H9 (cell line): ENCODE results near the gene ZSWIM8. TPM values are rescaled to one million over a fixed set of nuclear protein-coding genes. Genes with fewer than 3 reads are reported as not detected.

Experiments
- DNase-seq: peaks from one replicate; pipeline ENCODE4 v3.0.0-alpha.2; 2017
- H2AFZ ChIP-seq: one replicate; pipeline ENCODE4 v1.6.1; 2013; ENCODE audit warnings: mild to moderate bottlenecking, low read length, control low read depth, moderate library complexity
- H2AK5ac ChIP-seq: 2 replicates; pipeline ENCODE4 v1.6.1; 2013; ENCODE audit warnings: low read length, control low read depth, mixed read lengths; ENCODE audit not compliant: insufficient read length
- H2BK120ac ChIP-seq: one replicate; pipeline ENCODE4 v1.6.1; 2013; ENCODE audit warnings: low read depth, mild to moderate bottlenecking, low read length, control low read depth, inconsistent platforms; ENCODE audit not compliant: poor library complexity, severe bottlenecking
- H2BK12ac ChIP-seq: 2 replicates; pipeline ENCODE4 v1.6.1; 2013; ENCODE audit warnings: low read length, control low read depth, mixed read lengths, low read depth; ENCODE audit not compliant: insufficient read length
- H2BK15ac ChIP-seq: 2 replicates; pipeline ENCODE4 v1.6.1; 2013; ENCODE audit warnings: low read depth, low read length, control low read depth
- H2BK20ac ChIP-seq: one replicate; pipeline ENCODE4 v1.6.1; 2013; ENCODE audit warnings: low read depth, mild to moderate bottlenecking, low read length, control low read depth, inconsistent platforms; ENCODE audit not compliant: poor library complexity, severe bottlenecking
- H2BK5ac ChIP-seq: 2 replicates; pipeline ENCODE4 v1.6.1; 2013; ENCODE audit warnings: low read length, control low read depth, mixed read lengths; ENCODE audit not compliant: insufficient read length
- H3K14ac ChIP-seq: 2 replicates; pipeline ENCODE4 v1.6.1; 2013; ENCODE audit warnings: low read length, control low read depth; ENCODE audit not compliant: insufficient read depth
- H3K18ac ChIP-seq: 2 replicates; pipeline ENCODE4 v1.6.1; 2013; ENCODE audit warnings: low read depth, mild to moderate bottlenecking, mixed read lengths, low read length, control low read depth; ENCODE audit not compliant: insufficient read length
- H3K23ac ChIP-seq: 2 replicates; pipeline ENCODE4 v1.6.1; 2013; ENCODE audit warnings: low read length, control low read depth, mixed read lengths, low read depth; ENCODE audit not compliant: insufficient read length
- H3K23me2 ChIP-seq: 2 replicates; pipeline ENCODE4 v1.6.1; 2013; ENCODE audit warnings: low read depth, mild to moderate bottlenecking, mixed read lengths, low read length, control low read depth; ENCODE audit not compliant: insufficient read length, poor library complexity, severe bottlenecking
- H3K27ac ChIP-seq: 2 replicates; pipeline ENCODE4 v1.5.1; 2013; ENCODE audit warnings: low read length, control low read depth, mixed read lengths, low read depth; ENCODE audit not compliant: insufficient read length
- H3K27me3 ChIP-seq: 2 replicates; pipeline ENCODE4 v1.6.1; 2013; ENCODE audit warnings: low read length, control low read depth, inconsistent platforms; ENCODE audit not compliant: insufficient read depth
- H3K4ac ChIP-seq: 2 replicates; pipeline ENCODE4 v1.6.1; 2013; ENCODE audit warnings: low read depth, mild to moderate bottlenecking, control low read depth, inconsistent platforms, low read length, moderate library complexity
- H3K4me1 ChIP-seq: 2 replicates; pipeline ENCODE4 v1.6.1; 2013; ENCODE audit warnings: low read length, control low read depth, inconsistent platforms; ENCODE audit not compliant: insufficient read depth
- H3K4me2 ChIP-seq: 2 replicates; pipeline ENCODE4 v1.6.1; 2013; ENCODE audit warnings: low read length, control low read depth, mixed read lengths; ENCODE audit not compliant: insufficient read length, insufficient read depth
- H3K56ac ChIP-seq: 2 replicates; pipeline ENCODE4 v1.6.1; 2013; ENCODE audit warnings: low read depth, mild to moderate bottlenecking, mixed read lengths, low read length, control low read depth; ENCODE audit not compliant: insufficient read length
- H3K79me1 ChIP-seq: 2 replicates; pipeline ENCODE4 v1.6.1; 2013; ENCODE audit warnings: low read depth, mild to moderate bottlenecking, moderate library complexity, low read length, control low read depth, inconsistent platforms; ENCODE audit not compliant: insufficient read depth, poor library complexity, severe bottlenecking
- H3K79me2 ChIP-seq: 2 replicates; pipeline ENCODE4 v1.6.1; 2013; ENCODE audit warnings: low read length, control low read depth, inconsistent platforms; ENCODE audit not compliant: insufficient read depth
- H3K9ac ChIP-seq: 2 replicates; pipeline ENCODE4 v1.6.1; 2013; ENCODE audit warnings: low read length, control low read depth, mixed read lengths; ENCODE audit not compliant: insufficient read length; ENCODE audit errors: extremely low read depth
- H3K9me3 ChIP-seq: one replicate; pipeline ENCODE4 v1.6.1; 2013; ENCODE audit warnings: low read depth, low read length, inconsistent platforms; ENCODE audit not compliant: control insufficient read depth
- H3T11ph ChIP-seq: one replicate; pipeline ENCODE4 v1.6.1; 2013; ENCODE audit warnings: mild to moderate bottlenecking, low read length, control low read depth, inconsistent platforms
- H4K20me1 ChIP-seq: one replicate; pipeline ENCODE4 v1.6.1; 2013; ENCODE audit not compliant: control insufficient read depth, insufficient read length, insufficient read depth
- H4K5ac ChIP-seq: 2 replicates; pipeline ENCODE4 v1.6.1; 2013; ENCODE audit warnings: low read depth, mild to moderate bottlenecking, mixed read lengths, low read length, control low read depth; ENCODE audit not compliant: insufficient read length
- H4K8ac ChIP-seq: replicated peaks from 2 replicates; pipeline ENCODE4 v1.6.1; 2013; ENCODE audit warnings: low read length, control low read depth, mixed read lengths, low read depth; ENCODE audit not compliant: insufficient read length
- H4K91ac ChIP-seq: 2 replicates; pipeline ENCODE4 v1.6.1; 2013; ENCODE audit warnings: low read depth, mild to moderate bottlenecking, moderate library complexity, mixed read lengths, low read length, control low read depth; ENCODE audit not compliant: insufficient read length
- H3K27ac Mint-ChIP-seq, 3 experiments: 2 replicates in 2 of 3; 3 replicates in 1 of 3; pipeline ENCODE4 v1.8.0; 2020 to 2021; ENCODE audit warnings: mixed read lengths in 3 of 3, mild to moderate bottlenecking in 1 of 3, moderate library complexity in 1 of 3
- H3K27me3 Mint-ChIP-seq: 2 replicates; pipeline ENCODE4 v1.8.0; 2021; ENCODE audit warnings: low read depth, mild to moderate bottlenecking, moderate library complexity, mixed read lengths
- H3K36me3 Mint-ChIP-seq, 3 experiments: 2 replicates in 2 of 3; 3 replicates in 1 of 3; pipeline ENCODE4 v1.8.0; 2020 to 2021; ENCODE audit warnings: low read depth in 3 of 3, mixed read lengths in 3 of 3; ENCODE audit not compliant: insufficient read depth in 1 of 3
- H3K4me1 Mint-ChIP-seq, 2 experiments: 2 replicates each; pipeline ENCODE4 v1.8.0; 2020; ENCODE audit warnings: mixed read lengths in 2 of 2
- H3K4me3 Mint-ChIP-seq, 2 experiments: 2 replicates in 1 of 2; 3 replicates in 1 of 2; pipeline ENCODE4 v1.8.0; 2020 to 2021; ENCODE audit warnings: mild to moderate bottlenecking in 2 of 2, mixed read lengths in 2 of 2, moderate library complexity in 1 of 2
- H3K9me3 Mint-ChIP-seq, 2 experiments: 2 replicates in 1 of 2; 3 replicates in 1 of 2; pipeline ENCODE4 v1.8.0; 2020; ENCODE audit warnings: mild to moderate bottlenecking in 2 of 2, mixed read lengths in 2 of 2, moderate library complexity in 1 of 2
- WGBS: extraction: QIAGEN DNeasy Blood & Tissue Kit; methylation state at CpG from one replicate; pipeline ENCODE4 v1.1.7; 2013; ENCODE audit warnings: missing lambda C conversion rate, low lambda C conversion rate, mixed read lengths; ENCODE audit not compliant: insufficient read length; ENCODE audit errors: extremely low coverage; 5-methylcytosine and 5-hydroxymethylcytosine counted together
- total RNA-seq: library from RNA; stranded (reverse); gene quantifications from 2 replicates; pipeline ENCODE4 v1.2.1, GENCODE V29; 2021
- TF ChIP-seq, protein P1 (sequence below): fragments of 200-600 bp; sonication (generic); conservative IDR thresholded peaks from 3 replicates; pipeline ENCODE4 v1.8.0; 2021; ENCODE audit warnings: antibody characterized with exemption, mild to moderate bottlenecking

The ZSWIM8 gene
- total RNA-seq, 1 experiment from 2014 or later, result 41.0 TPM

DNA sequence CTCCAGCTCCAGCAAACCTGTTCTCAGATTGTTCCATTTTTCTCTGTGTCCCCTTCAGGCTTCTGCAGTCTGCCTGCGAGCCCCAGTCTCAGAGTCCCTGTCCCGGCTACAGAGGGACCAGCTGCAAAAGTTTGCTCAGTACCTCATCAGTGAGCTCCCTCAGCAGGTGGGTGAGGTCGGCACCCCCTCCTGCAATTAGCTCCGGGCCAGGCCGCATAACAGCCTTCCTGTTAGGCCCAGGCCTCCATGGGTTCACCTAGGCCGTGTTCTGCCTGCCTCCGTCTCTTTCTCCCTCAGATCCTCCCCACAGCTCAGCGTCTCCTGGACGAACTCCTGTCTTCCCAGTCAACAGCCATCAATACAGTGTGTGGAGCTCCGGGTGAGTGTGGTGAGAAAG, 4.3 kb downstream of the ZSWIM8 start:
- Mint-ChIP-seq H3K4me1 (peaks cover 12% of the 10 kb centered on the region in 2 experiments), H3K27me3 (no peaks in the 10 kb centered on the region), H3K4me3 (no peak overlapping the region), H3K9me3 (no peaks in the 10 kb centered on the region), H3K36me3 (peaks cover 24 to 44% (median 33%) of the 10 kb centered on the region in 3 experiments; a peak in 6 of 7 replicates), H3K27ac (peak overlapping the region in 1 of 3 experiments; percentile 70; a peak in 1 of 7 replicates)
- no peaks in the 10 kb centered on the region for H3K27me3 ChIP-seq
- H2BK5ac ChIP-seq, result no peak overlapping the region
- H2BK12ac ChIP-seq, result no peak overlapping the region
- no peak overlapping the region for H3K56ac ChIP-seq
- H3K4me2 ChIP-seq, result no peak overlapping the region
- H3K18ac ChIP-seq, result no peak overlapping the region
- TF ChIP-seq, protein P1, sequence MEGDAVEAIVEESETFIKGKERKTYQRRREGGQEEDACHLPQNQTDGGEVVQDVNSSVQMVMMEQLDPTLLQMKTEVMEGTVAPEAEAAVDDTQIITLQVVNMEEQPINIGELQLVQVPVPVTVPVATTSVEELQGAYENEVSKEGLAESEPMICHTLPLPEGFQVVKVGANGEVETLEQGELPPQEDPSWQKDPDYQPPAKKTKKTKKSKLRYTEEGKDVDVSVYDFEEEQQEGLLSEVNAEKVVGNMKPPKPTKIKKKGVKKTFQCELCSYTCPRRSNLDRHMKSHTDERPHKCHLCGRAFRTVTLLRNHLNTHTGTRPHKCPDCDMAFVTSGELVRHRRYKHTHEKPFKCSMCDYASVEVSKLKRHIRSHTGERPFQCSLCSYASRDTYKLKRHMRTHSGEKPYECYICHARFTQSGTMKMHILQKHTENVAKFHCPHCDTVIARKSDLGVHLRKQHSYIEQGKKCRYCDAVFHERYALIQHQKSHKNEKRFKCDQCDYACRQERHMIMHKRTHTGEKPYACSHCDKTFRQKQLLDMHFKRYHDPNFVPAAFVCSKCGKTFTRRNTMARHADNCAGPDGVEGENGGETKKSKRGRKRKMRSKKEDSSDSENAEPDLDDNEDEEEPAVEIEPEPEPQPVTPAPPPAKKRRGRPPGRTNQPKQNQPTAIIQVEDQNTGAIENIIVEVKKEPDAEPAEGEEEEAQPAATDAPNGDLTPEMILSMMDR, result no peak
- H3K79me1 ChIP-seq, result no peaks in the 10 kb centered on the region
- no peak overlapping the region for H2AFZ ChIP-seq
- H3K9me3 ChIP-seq, result no peaks in the 10 kb centered on the region
- H4K5ac ChIP-seq, result no peak overlapping the region
- H3K4me1 ChIP-seq, result peaks cover 2% of the 10 kb centered on the region; the same call in 1 of the 2 replicates
- WGBS, result no CpG with 5 or more reads among the region's 10 CpGs
- H3K23ac ChIP-seq, result no peak overlapping the region
- DNase-seq, result no peak
- H4K91ac ChIP-seq, result no peak overlapping the region
- H3T11ph ChIP-seq, result no peak overlapping the region
- peaks cover 8% of the 10 kb centered on the region for H3K23me2 ChIP-seq
- no peak overlapping the region for H4K8ac ChIP-seq
- H3K9ac ChIP-seq, result no peak overlapping the region
- H2BK15ac ChIP-seq, result no peak overlapping the region
- H2BK20ac ChIP-seq, result no peak overlapping the region
- no peak overlapping the region for H3K4ac ChIP-seq
- no peak overlapping the region for H2BK120ac ChIP-seq
- no peaks in the 10 kb centered on the region for H4K20me1 ChIP-seq
- no peak overlapping the region for H3K27ac ChIP-seq
- peaks cover 4% of the 10 kb centered on the region; the same call in 1 of the 2 replicates for H3K79me2 ChIP-seq
- H3K14ac ChIP-seq, result no peak overlapping the region
- no peak overlapping the region for H2AK5ac ChIP-seq
